Measurements from ENCODE around the gene AVL9. TPM values are rescaled to one million over a fixed set of nuclear protein-coding genes. Genes with fewer than 3 reads are reported as not detected.
"Not testable (repeated sequence)": the region's sequence is repeated elsewhere in the genome, so short reads cannot be mapped to it uniquely, and the experiment has no call there.

AVL9 gene
- polyA plus RNA-seq, 1 of the 3 experiments (the other 2 are of a cell fraction), result 8.9 TPM

DNA sequence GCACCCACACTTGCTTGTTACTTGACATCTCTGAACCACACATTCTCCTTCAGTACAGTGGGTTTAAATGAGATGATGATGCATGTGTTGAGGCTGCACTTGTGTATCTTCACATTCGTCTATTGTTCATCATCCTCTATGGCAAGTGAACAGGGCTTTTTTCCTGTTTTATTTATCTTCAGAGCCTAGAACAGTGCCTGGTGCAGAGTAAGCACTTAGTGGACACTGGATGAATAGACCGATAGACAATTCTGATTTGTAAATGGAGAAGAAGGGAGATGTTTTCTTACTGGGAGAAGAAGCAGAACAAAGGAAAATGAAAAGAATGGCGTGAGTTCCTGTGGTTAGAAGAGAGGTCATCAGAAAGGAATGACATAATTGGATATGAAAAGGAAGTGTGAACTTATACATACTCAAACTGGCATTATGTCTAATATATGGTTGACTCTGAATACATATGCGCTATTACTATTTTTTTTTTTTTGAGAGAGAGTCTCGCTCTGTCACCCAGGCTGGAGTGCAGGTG lies 99.7 kb downstream of the AVL9 start:
- Histone ChIP-seq H3F3A (replicated peaks; ENCODE audit: insufficient read depth) (no peaks in the 10 kb centered on the region), H3K9ac (no peak overlapping the region), H3K27ac (ENCODE audit: low read depth in 2 of 2, low read length in 1 of 2) (no peak overlapping the region), H3K9me2 (no peaks in the 10 kb centered on the region), H3K27me3 (ENCODE audit: insufficient read depth) (no peaks in the 10 kb centered on the region), H3K4me3 (ENCODE audit: low read depth in 2 of 2, low read length in 1 of 2) (no peak overlapping the region), H3K4me2 (no peak overlapping the region), H3K9me3 (no peaks in the 10 kb centered on the region), H3K79me2 (ENCODE audit: insufficient read depth) (no peaks in the 10 kb centered on the region), H4K20me1 (ENCODE audit: insufficient read depth) (no peaks in the 10 kb centered on the region), H3K4me1 (ENCODE audit: control insufficient read depth in 1 of 2, insufficient read depth in 2 of 2, low read depth in 1 of 2, low read length in 1 of 2) (no peaks in the 10 kb centered on the region), H2AFZ (ENCODE audit: low read depth) (no peak overlapping the region), H3K36me3 (replicated peaks in 1 of 2; ENCODE audit: control insufficient read depth in 1 of 2, insufficient read depth in 2 of 2, low read length in 1 of 2) (no peaks in the 10 kb centered on the region)
- DNase-seq, result no peak
- 92% methylated on average over 5 of the region's 5 CpGs for WGBS (ENCODE audit: low lambda C conversion rate)
- CTCF ChIA-PET, result no interaction called here
- POLR2A ChIA-PET, result no interaction called here
- TF ChIP-seq NRF1 (IDR thresholded peaks at IDR 0.05; ENCODE audit: low read depth, low read length) (no peak), SIN3A (IDR thresholded peaks at IDR 0.05; ENCODE audit: borderline replicate concordance, low read depth, low read length) (no peak)

GRCh38 chr7:32601196-32601595 lies 105.9 kb downstream of the AVL9 start:
- H3K9me3 ChIP-seq; H2AFZ ChIP-seq (ENCODE audit: low read depth); H3K4me1 ChIP-seq (ENCODE audit: control insufficient read depth in 1 of 2, insufficient read depth in 2 of 2, low read depth in 1 of 2, low read length in 1 of 2); H3K4me3 ChIP-seq (ENCODE audit: low read depth in 2 of 2, low read length in 1 of 2); H3K27ac ChIP-seq (ENCODE audit: low read depth in 2 of 2, low read length in 1 of 2); H3K9ac ChIP-seq; CTCF ChIA-PET; POLR2A ChIA-PET; H3K9me2 ChIP-seq; H4K20me1 ChIP-seq (ENCODE audit: insufficient read depth); H3K36me3 ChIP-seq (replicated peaks in 1 of 2; ENCODE audit: control insufficient read depth in 1 of 2, insufficient read depth in 2 of 2, low read length in 1 of 2); H3K27me3 ChIP-seq (ENCODE audit: insufficient read depth); H3F3A ChIP-seq (replicated peaks; ENCODE audit: insufficient read depth); H3K4me2 ChIP-seq; H3K79me2 ChIP-seq (ENCODE audit: insufficient read depth); DNase-seq: not testable (repeated sequence)
- WGBS (ENCODE audit: low lambda C conversion rate), result 91% methylated on average over 4 of the region's 4 CpGs

- no peaks in the 10 kb centered on the region for H3K27me3 ChIP-seq (ENCODE audit: insufficient read depth)
- H3K79me2 ChIP-seq (ENCODE audit: insufficient read depth), result no peaks in the 10 kb centered on the region
- H3K4me2 ChIP-seq, result no peak overlapping the region
- no peak overlapping the region for H2AFZ ChIP-seq (ENCODE audit: low read depth)
- H3K9ac ChIP-seq, result no peak overlapping the region
- no peaks in the 10 kb centered on the region for H3F3A ChIP-seq (replicated peaks; ENCODE audit: insufficient read depth)
- no peaks in the 10 kb centered on the region for H3K4me1 ChIP-seq (ENCODE audit: control insufficient read depth in 1 of 2, insufficient read depth in 2 of 2, low read depth in 1 of 2, low read length in 1 of 2)
- no peaks in the 10 kb centered on the region for H3K36me3 ChIP-seq (replicated peaks in 1 of 2; ENCODE audit: control insufficient read depth in 1 of 2, insufficient read depth in 2 of 2, low read length in 1 of 2)
- no peaks in the 10 kb centered on the region for H3K9me2 ChIP-seq
- 77% methylated on average over 2 of the region's 2 CpGs for WGBS (ENCODE audit: low lambda C conversion rate)
- H3K27ac ChIP-seq (ENCODE audit: low read depth in 2 of 2, low read length in 1 of 2), result no peak overlapping the region
- DNase-seq, result no peak
- POLR2A ChIA-PET, result no interaction called here
- H3K4me3 ChIP-seq (ENCODE audit: low read depth in 2 of 2, low read length in 1 of 2), result no peak overlapping the region
- H4K20me1 ChIP-seq (ENCODE audit: insufficient read depth), result no peaks in the 10 kb centered on the region
- no peaks in the 10 kb centered on the region for H3K9me3 ChIP-seq
- TF ChIP-seq, protein P1, sequence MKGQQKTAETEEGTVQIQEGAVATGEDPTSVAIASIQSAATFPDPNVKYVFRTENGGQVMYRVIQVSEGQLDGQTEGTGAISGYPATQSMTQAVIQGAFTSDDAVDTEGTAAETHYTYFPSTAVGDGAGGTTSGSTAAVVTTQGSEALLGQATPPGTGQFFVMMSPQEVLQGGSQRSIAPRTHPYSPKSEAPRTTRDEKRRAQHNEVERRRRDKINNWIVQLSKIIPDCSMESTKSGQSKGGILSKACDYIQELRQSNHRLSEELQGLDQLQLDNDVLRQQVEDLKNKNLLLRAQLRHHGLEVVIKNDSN (IDR thresholded peaks at IDR 0.05; ENCODE audit: borderline replicate concordance, low read depth), result no peak
- TF ChIP-seq POLR2AphosphoS5 (IDR thresholded peaks at IDR 0.05; ENCODE audit: low read depth, low read length) (no peak), TEAD4 (IDR thresholded peaks at IDR 0.05; ENCODE audit: borderline replicate concordance, insufficient read depth) (no peak), NFIC (IDR thresholded peaks at IDR 0.05; ENCODE audit: borderline replicate concordance) (no peak), RCOR1 (IDR thresholded peaks at IDR 0.05; ENCODE audit: low read length) (no peak), JUND (IDR thresholded peaks at IDR 0.05) (no peak), EP300 (IDR thresholded peaks at IDR 0.05; ENCODE audit: borderline replicate concordance in 1 of 2, low read depth in 1 of 2, low read length in 1 of 2) (no peak), GATA2 (CRISPR knock-in tag; IDR thresholded peaks at IDR 0.05) (no peak), TAF1 (IDR thresholded peaks at IDR 0.05; ENCODE audit: borderline replicate concordance, low read depth, low read length) (no peak), MXI1 (IDR thresholded peaks at IDR 0.05; ENCODE audit: low read depth, low read length) (no peak)
- TF ChIP-seq, protein P2, sequence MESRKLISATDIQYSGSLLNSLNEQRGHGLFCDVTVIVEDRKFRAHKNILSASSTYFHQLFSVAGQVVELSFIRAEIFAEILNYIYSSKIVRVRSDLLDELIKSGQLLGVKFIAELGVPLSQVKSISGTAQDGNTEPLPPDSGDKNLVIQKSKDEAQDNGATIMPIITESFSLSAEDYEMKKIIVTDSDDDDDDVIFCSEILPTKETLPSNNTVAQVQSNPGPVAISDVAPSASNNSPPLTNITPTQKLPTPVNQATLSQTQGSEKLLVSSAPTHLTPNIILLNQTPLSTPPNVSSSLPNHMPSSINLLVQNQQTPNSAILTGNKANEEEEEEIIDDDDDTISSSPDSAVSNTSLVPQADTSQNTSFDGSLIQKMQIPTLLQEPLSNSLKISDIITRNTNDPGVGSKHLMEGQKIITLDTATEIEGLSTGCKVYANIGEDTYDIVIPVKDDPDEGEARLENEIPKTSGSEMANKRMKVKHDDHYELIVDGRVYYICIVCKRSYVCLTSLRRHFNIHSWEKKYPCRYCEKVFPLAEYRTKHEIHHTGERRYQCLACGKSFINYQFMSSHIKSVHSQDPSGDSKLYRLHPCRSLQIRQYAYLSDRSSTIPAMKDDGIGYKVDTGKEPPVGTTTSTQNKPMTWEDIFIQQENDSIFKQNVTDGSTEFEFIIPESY (IDR thresholded peaks at IDR 0.05; ENCODE audit: borderline replicate concordance, low read depth), result no peak
- CTCF ChIA-PET, result no interaction called here
Measured at GRCh38 chr7:32602470-32602869, 107.2 kb downstream of the AVL9 start.

DNA sequence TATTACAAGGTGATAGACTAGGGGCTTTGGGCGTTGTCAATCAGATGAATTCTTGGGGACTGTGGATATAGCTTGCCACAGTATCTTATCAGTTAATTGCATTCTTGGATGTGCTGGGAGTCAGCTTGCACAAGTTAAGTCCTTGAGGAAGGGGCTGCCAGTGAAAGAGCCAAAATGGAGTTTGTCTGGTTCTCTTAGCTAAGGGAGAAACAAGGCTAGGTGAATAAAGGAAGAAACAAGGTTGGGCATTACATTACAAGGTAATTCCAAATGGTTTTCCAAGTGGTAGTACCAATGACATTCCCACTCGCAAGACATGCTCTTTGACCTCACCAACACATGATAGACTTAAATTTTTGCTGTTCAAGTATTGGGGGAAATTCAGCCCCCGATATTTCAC lies 108.2 kb downstream of the AVL9 start:
- CTCF ChIA-PET; H3K9ac ChIP-seq; POLR2A ChIA-PET; DNase-seq; H3K79me2 ChIP-seq (ENCODE audit: insufficient read depth); H3K4me2 ChIP-seq; H2AFZ ChIP-seq (ENCODE audit: low read depth); H3K4me3 ChIP-seq (ENCODE audit: low read depth in 2 of 2, low read length in 1 of 2); H4K20me1 ChIP-seq (ENCODE audit: insufficient read depth); H3K4me1 ChIP-seq (ENCODE audit: control insufficient read depth in 1 of 2, insufficient read depth in 2 of 2, low read depth in 1 of 2, low read length in 1 of 2); H3K27ac ChIP-seq (ENCODE audit: low read depth in 2 of 2, low read length in 1 of 2); H3K9me3 ChIP-seq; H3F3A ChIP-seq (replicated peaks; ENCODE audit: insufficient read depth); H3K9me2 ChIP-seq; H3K27me3 ChIP-seq (ENCODE audit: insufficient read depth); H3K36me3 ChIP-seq (replicated peaks in 1 of 2; ENCODE audit: control insufficient read depth in 1 of 2, insufficient read depth in 2 of 2, low read length in 1 of 2): not testable (repeated sequence)
- WGBS (ENCODE audit: low lambda C conversion rate), result 68% methylated on average over 3 of the region's 3 CpGs
